GM19351 (cell line): Measurements from ENCODE around the gene LRRFIP2.
"Not testable (repeated sequence)": the region's sequence is repeated elsewhere in the genome, so short reads cannot be mapped to it uniquely, and the experiment has no call there.

Source experiments
- ATAC-seq: cut with Tn5 transposase; IDR thresholded peaks from one replicate; pipeline ENCODE4 v1.9.1; 2021; ENCODE audit warnings: mild to moderate bottlenecking, moderate library complexity; ENCODE audit not compliant: unreplicated experiment

LRRFIP2 gene, protein sequence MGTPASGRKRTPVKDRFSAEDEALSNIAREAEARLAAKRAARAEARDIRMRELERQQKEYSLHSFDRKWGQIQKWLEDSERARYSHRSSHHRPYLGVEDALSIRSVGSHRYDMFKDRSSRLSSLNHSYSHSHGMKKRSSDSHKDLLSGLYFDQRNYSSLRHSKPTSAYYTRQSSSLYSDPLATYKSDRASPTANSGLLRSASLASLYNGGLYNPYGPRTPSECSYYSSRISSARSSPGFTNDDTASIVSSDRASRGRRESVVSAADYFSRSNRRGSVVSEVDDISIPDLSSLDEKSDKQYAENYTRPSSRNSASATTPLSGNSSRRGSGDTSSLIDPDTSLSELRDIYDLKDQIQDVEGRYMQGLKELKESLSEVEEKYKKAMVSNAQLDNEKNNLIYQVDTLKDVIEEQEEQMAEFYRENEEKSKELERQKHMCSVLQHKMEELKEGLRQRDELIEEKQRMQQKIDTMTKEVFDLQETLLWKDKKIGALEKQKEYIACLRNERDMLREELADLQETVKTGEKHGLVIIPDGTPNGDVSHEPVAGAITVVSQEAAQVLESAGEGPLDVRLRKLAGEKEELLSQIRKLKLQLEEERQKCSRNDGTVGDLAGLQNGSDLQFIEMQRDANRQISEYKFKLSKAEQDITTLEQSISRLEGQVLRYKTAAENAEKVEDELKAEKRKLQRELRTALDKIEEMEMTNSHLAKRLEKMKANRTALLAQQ

DNA sequence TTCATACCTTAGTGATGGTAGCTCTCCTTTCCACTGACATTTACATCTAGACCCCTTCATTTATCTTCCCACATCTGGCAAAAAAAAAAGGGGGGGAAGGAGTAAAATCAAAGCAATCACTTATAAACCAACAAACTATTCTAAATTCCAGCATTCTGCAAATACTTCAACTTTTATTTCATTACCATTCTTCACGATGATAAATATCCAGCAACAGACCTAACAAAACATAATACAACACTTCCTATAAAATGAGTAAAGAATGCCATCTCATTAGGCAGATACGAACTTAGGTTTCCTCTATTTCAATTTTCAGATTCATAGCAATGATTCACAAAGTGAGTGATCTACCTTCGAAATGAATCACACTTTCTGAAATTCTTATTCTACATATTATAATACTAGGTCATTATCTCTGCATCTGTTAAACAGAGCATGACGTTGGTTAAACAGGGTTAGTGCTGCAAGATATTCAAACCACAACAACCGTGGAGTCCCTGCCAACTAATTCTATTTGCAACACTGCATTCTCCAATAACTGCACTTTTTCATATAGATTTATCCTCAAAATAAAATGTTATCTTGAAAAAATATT lies at the start of gene LRRFIP2:
Gene LRRFIP2 (minus strand): TSS at position 51 of the 595 bp plus-strand sequence. CDS start 25,599 bp downstream, outside the sequence.
- ATAC-seq = peak; percentile 31

DNA sequence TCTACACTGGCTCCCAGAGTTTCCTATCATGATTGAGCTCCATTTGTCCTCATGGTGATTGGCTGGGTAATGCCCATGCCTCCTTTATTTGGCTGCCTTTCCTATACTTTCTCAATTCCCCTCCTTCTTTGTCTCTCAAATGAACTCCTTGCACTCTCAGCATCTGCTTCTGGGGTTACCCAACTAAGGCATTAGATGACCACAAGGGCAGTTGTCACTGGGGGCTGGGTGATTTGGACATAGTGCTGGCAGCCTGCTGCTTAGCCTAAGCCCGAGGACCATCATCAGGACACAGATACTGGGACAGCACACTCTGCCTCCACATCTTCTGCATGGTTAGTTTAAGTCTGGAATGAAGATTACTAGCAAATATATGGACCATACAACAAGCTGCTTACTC lies 49.2 kb upstream of the LRRFIP2 start:
- ATAC-seq = no peak

DNA sequence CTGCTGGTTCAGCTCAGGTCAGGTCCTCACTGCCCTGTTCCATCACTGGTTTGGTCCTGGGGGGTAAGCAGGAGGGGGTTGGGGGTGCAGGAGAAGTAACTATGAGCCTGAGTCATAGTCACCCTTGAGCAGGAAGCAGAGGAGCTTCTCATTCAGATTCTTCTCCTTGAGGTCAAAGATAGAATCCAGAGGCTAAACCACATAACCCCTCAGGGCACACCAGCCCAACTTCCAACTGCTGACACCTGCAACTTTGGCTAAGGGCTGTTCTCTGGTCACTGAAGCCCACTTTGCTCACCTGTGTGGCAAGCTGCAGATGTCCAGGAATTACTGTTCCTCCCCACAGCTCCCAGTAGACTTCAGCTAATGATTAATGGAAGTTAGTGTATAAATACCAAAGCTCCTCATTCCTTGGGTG lies 48.8 kb upstream of the LRRFIP2 start:
- ATAC-seq = no peak

DNA sequence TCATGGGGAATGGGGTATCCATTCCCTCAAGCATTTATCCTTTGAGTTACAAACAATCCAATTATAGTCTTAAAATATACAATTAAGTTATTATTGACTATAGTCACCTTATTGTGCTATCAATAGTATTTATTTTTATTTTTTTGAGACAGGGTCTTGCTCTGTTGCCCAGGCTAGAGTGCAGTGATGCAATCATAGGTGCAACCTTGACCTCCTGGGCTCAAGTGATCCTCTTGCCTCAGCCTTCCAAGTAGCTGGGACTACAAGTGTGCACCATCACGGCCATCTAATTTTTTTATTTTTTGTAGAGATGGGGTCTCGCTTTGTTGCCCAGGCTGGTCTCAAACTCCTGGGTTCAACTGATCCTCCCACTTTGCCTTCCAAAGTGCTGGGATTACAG lies 48.2 kb upstream of the LRRFIP2 start:
- not testable (repeated sequence) for ATAC-seq

DNA sequence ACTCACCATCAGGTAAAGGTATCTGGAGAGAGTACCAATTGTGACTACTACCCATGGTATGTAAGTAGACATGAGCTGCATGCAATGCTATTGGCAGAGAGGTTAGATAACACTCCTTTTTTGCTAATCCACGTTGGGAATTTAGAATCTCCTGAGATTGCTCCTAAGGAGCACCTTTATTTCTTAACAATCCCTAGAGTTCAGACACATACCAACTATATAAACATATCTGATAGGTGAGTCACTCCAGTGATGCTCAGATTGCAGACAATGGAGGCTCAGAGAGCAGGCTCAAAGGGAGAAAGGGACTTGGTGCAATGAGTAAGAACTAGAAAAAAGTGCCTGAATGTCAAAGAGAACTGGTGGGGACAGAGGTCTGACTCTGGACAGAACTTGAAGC lies 47.0 kb upstream of the LRRFIP2 start:
- no peak for ATAC-seq

DNA sequence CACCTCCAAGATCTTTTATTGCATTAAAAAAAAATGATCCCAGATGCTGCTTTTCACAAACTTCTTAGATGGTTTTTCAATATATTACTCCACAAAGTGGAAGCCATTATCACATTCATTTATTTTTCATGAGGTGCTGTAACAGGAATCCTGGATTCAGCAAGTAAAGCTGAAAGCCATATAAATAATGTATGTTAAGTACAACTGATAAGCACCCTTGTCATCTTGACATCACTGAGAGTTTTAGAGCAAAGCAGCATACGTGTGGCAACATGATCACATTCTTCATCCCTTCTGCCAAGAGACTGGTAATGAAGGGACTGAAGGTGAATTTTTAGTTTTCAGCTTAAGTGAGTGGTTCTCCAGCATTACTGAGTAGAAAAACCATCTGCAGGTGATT lies 44.9 kb upstream of the LRRFIP2 start:
- ATAC-seq = no peak

DNA sequence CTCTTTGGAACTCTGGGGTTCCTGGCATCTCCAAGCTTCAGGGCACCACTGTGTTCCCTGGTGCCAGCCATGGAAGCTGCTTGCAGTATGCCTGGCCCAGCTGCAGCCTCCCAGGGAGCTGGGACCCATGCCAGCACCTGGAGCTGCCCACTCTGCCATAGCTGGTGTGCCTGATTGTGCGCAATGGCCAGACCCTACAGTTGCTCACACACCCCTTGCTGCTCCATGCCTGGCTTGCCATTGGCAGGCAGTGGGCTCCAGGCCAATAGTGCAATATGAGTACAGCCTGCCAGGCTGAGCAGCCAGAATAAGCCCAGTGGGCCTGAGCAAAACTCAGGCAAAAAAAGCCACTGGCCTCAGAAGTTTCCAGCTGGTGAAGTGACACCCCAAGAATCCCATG lies 43.8 kb upstream of the LRRFIP2 start:
- ATAC-seq = no peak

DNA sequence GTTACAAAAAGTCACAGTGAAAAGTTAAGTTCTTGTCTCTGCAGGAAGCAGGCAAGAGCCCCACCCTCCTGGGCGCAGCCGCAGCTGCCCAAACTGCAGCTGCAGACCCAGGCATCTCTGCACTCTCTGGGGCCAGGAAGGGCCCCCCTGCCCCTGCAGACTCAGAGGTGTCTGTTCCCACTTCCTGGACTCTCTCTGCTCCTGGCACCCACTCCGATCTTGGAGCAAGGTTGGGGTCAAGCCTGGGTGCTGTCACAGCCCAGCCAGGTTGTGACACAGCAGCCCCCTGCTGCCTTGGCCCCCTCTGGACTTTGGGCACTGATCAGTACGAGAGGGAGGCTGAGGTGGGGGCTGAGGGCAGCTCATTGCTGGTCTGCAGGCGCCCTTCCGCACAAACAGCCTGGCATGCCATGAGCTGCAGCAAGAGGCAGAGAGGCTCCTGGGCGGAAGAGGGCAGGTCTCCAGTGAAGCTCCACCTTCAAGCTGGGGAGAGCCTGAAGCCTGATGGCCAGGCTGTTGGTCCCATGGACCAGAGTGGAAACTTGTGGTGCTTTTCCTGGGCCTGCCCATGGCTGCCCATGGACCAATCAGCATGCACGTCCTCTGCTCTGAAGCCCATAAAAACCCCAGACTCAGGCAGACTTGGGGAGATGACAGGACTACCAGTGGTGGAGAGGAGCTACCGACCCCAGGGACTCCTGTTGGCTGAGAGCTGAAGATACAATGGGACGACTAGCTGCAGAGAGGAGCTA lies 42.9 kb upstream of the LRRFIP2 start:
- no peak for ATAC-seq

DNA sequence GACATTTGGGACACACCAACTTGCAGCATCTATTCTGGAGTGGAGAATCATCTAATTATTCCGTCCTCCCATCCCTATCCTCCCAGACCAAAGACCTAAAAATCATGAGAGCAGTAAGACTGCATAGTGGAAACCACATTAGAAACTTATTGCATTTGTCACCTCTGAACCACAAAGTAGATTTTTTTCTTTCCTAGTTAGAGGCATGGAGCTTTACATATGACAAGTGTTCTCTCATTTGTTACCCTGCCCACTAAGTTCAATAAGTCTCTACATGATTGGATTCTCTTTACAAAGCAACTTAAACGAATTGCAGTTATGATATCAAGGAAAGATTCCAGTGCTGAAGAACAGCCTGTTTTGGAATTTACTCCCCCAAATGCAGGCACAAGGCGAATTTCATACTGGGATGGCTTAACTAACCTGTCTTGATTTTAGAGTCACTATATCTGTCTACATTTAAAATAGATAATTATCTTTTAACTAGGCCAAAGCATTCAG lies 42.3 kb upstream of the LRRFIP2 start:
- ATAC-seq = no peak

DNA sequence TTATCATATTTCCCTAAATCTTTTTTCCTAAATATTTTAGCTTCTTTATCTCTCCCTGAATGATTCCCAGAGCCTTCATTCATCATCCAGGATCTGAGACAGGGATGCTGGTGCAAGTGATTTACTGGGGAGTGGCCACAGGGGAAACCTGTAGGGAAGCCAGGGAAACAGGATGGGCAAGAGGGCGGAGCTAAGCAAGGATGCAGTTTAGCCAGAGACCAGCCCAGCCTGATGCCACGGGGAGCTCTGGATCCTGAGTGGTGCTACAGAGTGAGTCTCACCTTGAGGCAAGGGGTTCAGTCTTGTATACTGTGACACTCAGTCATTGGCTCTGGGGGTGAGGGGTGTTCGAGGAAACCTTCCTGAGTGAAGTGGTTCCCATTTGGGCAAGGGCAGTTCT lies 39.7 kb upstream of the LRRFIP2 start:
- no peak for ATAC-seq

DNA sequence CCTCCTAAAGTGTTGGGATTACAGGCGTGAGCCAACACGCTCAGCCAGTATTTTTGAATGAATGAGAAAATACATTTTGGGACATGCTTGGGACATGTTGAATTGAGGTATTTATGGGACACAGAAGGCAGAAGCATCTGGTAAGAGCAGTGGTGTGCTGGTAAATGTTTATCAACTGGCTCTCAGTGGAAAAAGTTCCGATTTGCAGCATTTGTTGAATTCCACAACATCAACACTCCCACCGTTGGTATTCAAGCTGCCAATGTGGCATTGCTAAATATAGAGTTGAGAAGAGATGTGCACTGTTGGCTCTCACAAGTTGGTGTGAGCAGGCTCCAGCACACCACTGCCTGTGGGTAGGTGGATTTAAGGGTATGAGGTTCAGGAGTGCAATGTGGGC lies 35.8 kb upstream of the LRRFIP2 start:
- no peak for ATAC-seq

DNA sequence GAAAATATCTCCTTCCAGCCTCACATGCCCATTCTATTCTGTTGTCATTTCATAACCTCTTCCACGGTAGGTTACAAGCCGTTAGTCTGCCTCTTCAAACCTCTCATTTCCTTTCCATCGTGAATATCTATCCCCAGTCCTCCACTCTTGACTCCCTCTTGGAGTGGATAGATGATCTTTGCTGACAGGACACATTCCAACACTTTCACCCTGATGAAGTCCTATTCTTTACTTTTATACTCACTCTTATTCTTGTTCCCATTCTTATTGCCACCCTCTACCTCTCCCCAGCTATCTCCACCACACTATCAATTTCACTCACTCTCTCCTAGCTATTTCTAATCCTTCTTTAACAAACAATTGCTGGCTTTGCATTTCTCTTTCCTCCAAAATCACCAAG lies 34.2 kb upstream of the LRRFIP2 start:
- ATAC-seq = not testable (repeated sequence)

DNA sequence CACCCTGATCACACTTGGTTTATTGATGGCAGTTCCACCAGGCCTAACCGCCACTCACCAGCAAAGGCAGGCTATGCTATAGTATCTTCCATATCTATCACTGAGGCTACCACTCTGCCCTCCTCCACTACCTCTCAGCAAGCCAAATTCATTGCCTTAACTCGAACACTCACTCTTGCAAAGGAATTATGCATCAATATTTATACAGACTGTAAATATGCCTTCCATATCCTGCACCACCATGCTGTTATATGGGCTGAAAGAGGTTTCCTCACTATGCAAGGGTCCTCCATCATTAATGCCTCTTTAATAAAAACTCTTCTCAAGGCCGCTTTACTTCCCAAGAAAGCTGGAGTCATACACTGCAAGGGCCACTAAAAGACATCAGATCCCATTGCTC lies 33.6 kb upstream of the LRRFIP2 start:
- not testable (repeated sequence) for ATAC-seq

DNA sequence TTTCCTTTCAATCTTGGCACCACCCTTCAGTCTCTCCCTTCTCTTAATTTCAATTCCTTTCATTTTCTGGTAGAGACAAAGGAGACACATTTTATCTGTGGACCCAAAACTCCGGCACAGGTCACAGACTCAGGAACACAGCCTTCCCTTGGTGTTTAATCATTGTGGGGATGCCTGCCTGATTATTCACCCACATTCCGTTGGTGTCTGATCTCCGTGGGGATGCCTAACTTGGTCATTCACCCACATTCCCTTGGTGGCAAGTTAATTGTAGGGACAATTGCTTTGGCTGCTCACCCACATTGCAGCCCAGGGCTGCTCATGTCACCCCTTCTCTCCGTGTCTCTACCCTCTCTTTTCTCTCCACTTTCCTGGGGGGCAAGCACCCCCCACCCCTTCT lies 31.7 kb upstream of the LRRFIP2 start:
- not testable (repeated sequence) for ATAC-seq

DNA sequence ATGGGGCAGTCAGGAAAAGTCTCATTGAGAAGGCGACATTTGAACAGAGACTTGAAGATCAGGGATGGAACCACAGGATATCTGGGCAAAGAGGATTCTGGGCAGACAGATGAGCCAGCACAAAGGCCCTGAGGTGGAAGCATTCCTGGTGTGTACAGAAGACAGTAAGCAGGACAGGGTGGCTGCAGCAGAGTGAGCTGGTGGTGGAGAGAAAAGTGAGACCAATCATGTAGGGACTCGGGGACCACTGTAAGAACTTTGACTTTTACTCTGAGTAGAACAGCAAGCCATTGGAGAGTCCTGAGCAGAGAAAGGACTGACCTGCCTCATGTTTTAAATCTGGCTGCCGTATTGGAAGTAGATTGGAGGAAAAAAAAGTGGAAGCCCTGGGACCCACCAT lies 29.9 kb upstream of the LRRFIP2 start:
- ATAC-seq = no peak

DNA sequence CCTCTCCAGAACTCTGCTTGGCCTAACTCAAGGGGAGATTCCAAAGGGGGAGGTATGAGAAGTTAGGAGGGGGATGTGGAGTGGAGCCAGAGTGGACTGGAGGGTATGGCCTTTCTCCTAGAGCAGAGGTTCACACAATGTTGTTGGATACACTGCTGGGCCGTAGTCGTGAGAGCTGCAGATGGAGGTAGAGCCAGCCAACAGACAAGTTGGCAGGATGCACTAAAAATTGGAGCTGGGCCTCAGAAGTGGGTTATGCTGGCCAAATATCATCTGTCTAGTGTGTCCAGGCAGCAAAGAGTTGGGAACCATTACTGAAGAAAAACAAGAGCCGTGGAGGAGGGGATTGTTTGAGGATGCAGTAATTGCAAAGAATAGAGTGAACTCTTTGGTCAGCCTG lies 27.7 kb upstream of the LRRFIP2 start:
- ATAC-seq = no peak

DNA sequence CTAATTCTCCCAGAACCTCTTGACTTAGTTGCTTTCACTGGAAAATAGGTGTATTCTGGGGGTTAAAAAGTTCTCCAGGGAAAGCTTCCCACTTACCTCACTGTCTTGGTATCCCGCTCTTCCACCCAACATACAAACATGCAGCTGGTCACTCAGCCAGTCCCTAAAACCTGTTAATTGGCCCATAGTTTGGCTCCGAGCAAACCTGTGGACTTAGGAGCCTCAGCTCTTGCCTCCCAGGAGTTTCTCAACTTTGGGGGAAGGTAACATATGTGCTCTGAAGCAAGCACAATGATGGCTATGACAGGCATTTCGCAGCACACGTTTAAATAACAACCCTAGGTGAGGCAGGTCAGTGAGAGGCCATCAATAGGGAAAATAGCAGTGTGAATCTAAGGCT lies 25.8 kb upstream of the LRRFIP2 start:
- ATAC-seq = no peak

DNA sequence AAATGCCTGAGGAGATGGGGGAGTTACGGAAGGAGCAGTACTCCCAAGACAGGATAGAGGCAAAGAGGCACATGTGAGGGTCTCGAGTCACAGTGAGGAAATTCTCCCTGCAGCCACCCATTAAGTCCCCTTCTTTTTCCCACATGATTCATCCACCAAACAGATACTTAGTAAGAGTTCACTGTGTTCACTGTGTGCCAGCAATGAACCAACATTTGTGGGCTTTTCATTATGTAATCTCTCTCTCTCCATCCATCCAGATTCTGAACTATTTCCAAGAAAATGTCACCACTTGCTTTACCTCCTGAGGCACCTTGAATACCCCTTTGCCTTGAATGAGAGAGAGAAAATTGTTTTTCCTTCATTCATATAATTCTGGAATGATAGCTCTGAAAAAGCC lies 24.6 kb upstream of the LRRFIP2 start:
- ATAC-seq = no peak

DNA sequence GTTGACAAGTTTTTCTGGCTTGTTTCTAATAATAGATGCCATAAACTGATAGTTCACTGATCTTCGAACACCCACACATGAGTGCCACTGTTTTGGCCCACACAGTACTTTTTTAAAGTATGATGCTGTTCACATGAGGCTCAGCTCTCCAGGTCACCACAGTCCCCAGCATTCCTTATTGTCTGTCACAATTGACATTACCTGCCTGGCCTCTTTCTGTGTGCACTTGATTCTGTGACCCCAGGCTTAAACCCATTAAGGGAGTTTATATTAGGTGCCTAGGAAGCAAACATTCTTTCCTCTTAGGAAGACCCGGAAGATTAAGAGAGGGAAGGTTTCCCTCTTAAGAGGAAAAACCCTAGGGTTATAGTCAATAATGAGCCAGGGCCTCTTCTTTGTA lies 24.2 kb upstream of the LRRFIP2 start:
- ATAC-seq = no peak

DNA sequence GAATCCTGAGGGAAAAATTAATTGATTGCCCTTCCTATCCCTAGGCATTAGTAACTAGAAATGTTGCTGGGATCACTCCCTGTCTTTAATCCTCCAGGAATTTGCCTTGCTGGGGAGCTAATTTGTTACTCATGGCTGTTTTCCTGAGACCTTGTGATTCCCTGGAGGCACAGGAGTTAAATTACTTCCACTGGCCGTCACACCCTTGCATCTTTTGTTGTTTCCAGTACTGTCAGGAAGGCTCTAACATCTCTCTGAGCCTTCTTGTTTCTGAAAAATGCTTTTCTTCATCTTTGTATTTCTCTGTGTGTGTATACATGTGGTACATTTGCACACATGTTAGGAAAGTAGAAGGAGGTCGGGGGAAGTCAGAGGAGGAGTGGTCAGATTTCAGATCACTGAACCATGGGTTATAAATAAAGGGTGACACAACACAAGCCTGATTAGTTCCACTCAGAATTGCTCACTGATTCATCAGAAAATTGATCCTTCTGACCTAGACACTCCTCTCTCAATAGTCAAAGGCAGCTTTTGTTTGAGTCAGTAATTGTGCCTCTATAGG lies 23.5 kb upstream of the LRRFIP2 start:
- no peak for ATAC-seq

DNA sequence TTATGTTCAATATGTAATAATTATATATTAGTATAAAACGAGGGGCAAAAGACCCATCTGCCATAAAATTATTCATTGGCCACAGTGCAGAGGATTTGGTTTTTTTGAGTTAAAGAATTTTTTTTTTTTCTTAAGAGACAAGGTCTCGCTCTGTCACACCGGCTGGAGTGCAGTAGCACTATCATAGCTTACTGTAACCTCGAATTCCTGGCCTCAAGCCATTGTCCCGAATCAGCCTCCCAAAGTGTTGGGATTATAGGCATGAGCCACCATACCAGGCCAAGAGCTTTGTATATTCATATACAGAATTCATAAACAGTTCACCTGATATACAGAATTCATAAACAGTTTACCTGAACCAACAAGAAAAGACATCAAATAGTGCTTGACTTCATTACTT lies 20.2 kb upstream of the LRRFIP2 start:
- ATAC-seq = no peak
